ENCODE results near the gene GRM7.

The GRM7 gene

GRCh38 chr3:7001370-7001769, 140.5 kb downstream of the GRM7 start:
- H3K4ac ChIP-seq (ENCODE audit: low read depth, low read length) = no peak overlapping the region
- no peak overlapping the region for H2AK5ac ChIP-seq (ENCODE audit: low read length)
- no peak overlapping the region for H3K27ac ChIP-seq (ENCODE audit: low read depth, low read length)
- no peak overlapping the region for H3K14ac ChIP-seq (ENCODE audit: low read length)
- no peak for DNase-seq
- no peak overlapping the region for H4K12ac ChIP-seq (ENCODE audit: low read depth, low read length)
- no peak overlapping the region for H3K18ac ChIP-seq (ENCODE audit: low read length)
- no peak overlapping the region for H2BK5ac ChIP-seq (ENCODE audit: low read depth, low read length, poor library complexity)
- no peaks in the 10 kb centered on the region for H3K79me1 ChIP-seq (ENCODE audit: low read length)
- no peak overlapping the region for H4K8ac ChIP-seq (ENCODE audit: low read depth, low read length)
- no peak overlapping the region for H2BK12ac ChIP-seq (ENCODE audit: low read length)
- H3K4me1 ChIP-seq (ENCODE audit: control insufficient read depth in 1 of 2, insufficient read depth in 2 of 2, low read length in 2 of 2) = no peaks in the 10 kb centered on the region
- H3K4me3 ChIP-seq (ENCODE audit: low read depth, low read length) = no peak overlapping the region
- no peaks in the 10 kb centered on the region for H3K27me3 ChIP-seq (ENCODE audit: insufficient read depth, low read length)
- no peak overlapping the region for H2BK120ac ChIP-seq (ENCODE audit: insufficient read depth, low read length, poor library complexity)
- no peak overlapping the region for H3K4me2 ChIP-seq (ENCODE audit: low read length)
- H2AFZ ChIP-seq (ENCODE audit: insufficient read depth, low read length, poor library complexity) = no peak overlapping the region
- no peaks in the 10 kb centered on the region for H3K79me2 ChIP-seq (ENCODE audit: control insufficient read depth, insufficient read depth, low read length, poor library complexity)
- no peaks in the 10 kb centered on the region for H3K36me3 ChIP-seq (ENCODE audit: control insufficient read depth in 1 of 2, insufficient read depth in 2 of 2, low read length in 2 of 2)
- no peak overlapping the region for H3K23ac ChIP-seq (ENCODE audit: low read length)
- peaks cover 2% of the 10 kb centered on the region for H3K9me3 ChIP-seq (ENCODE audit: insufficient read depth, low read depth, low read length)
- WGBS (ENCODE audit: extremely low coverage, insufficient coverage, insufficient read length) = no CpG with 5 or more reads among the region's 4 CpGs
- no peak overlapping the region for H3K9ac ChIP-seq (ENCODE audit: low read length)
- H4K91ac ChIP-seq (ENCODE audit: low read depth, low read length) = no peak overlapping the region

GRCh38 chr3:7015683-7016440, 154.9 kb downstream of the GRM7 start:
- no peak for DNase-seq
- Histone ChIP-seq H2BK120ac (ENCODE audit: insufficient read depth, low read length, poor library complexity) (no peak overlapping the region), H3K18ac (ENCODE audit: low read length) (no peak overlapping the region), H3K79me2 (ENCODE audit: control insufficient read depth, insufficient read depth, low read length, poor library complexity) (no peaks in the 10 kb centered on the region), H2AFZ (ENCODE audit: insufficient read depth, low read length, poor library complexity) (no peak overlapping the region), H3K9me3 (ENCODE audit: insufficient read depth, low read depth, low read length) (no peaks in the 10 kb centered on the region), H2BK5ac (ENCODE audit: low read depth, low read length, poor library complexity) (no peak overlapping the region), H4K8ac (ENCODE audit: low read depth, low read length) (no peak overlapping the region), H4K12ac (ENCODE audit: low read depth, low read length) (no peak overlapping the region), H2BK12ac (ENCODE audit: low read length) (no peak overlapping the region), H3K4me3 (ENCODE audit: low read depth, low read length) (no peak overlapping the region), H3K36me3 (ENCODE audit: control insufficient read depth in 1 of 2, insufficient read depth in 2 of 2, low read length in 2 of 2) (no peaks in the 10 kb centered on the region), H3K14ac (ENCODE audit: low read length) (no peak overlapping the region), H3K27me3 (ENCODE audit: insufficient read depth, low read length) (no peaks in the 10 kb centered on the region), H3K4me1 (ENCODE audit: control insufficient read depth in 1 of 2, insufficient read depth in 2 of 2, low read length in 2 of 2) (no peaks in the 10 kb centered on the region), H2AK5ac (ENCODE audit: low read length) (no peak overlapping the region), H3K4ac (ENCODE audit: low read depth, low read length) (no peak overlapping the region), H3K79me1 (ENCODE audit: low read length) (no peaks in the 10 kb centered on the region), H3K9ac (ENCODE audit: low read length) (no peak overlapping the region), H3K4me2 (ENCODE audit: low read length) (no peak overlapping the region), H3K23ac (ENCODE audit: low read length) (no peak overlapping the region), H3K27ac (ENCODE audit: low read depth, low read length) (no peak overlapping the region), H4K91ac (ENCODE audit: low read depth, low read length) (no peak overlapping the region)
- WGBS (ENCODE audit: extremely low coverage, insufficient coverage, insufficient read length) = no CpG with 5 or more reads among the region's 5 CpGs

- Histone ChIP-seq H3K27ac (ENCODE audit: low read depth, low read length) (no peak overlapping the region), H3K27me3 (ENCODE audit: insufficient read depth, low read length) (no peaks in the 10 kb centered on the region), H3K4me2 (ENCODE audit: low read length) (no peak overlapping the region), H3K14ac (ENCODE audit: low read length) (no peak overlapping the region), H4K8ac (ENCODE audit: low read depth, low read length) (no peak overlapping the region), H2BK5ac (ENCODE audit: low read depth, low read length, poor library complexity) (no peak overlapping the region), H3K23ac (ENCODE audit: low read length) (no peak overlapping the region), H3K79me2 (ENCODE audit: control insufficient read depth, insufficient read depth, low read length, poor library complexity) (no peaks in the 10 kb centered on the region), H2BK120ac (ENCODE audit: insufficient read depth, low read length, poor library complexity) (no peak overlapping the region), H3K9me3 (ENCODE audit: insufficient read depth, low read depth, low read length) (no peaks in the 10 kb centered on the region), H3K4me3 (ENCODE audit: low read depth, low read length) (no peak overlapping the region), H3K36me3 (ENCODE audit: control insufficient read depth in 1 of 2, insufficient read depth in 2 of 2, low read length in 2 of 2) (no peaks in the 10 kb centered on the region), H3K9ac (ENCODE audit: low read length) (no peak overlapping the region), H2BK12ac (ENCODE audit: low read length) (no peak overlapping the region), H2AK5ac (ENCODE audit: low read length) (no peak overlapping the region), H3K18ac (ENCODE audit: low read length) (no peak overlapping the region), H4K91ac (ENCODE audit: low read depth, low read length) (no peak overlapping the region), H4K12ac (ENCODE audit: low read depth, low read length) (no peak overlapping the region), H2AFZ (ENCODE audit: insufficient read depth, low read length, poor library complexity) (no peak overlapping the region), H3K79me1 (ENCODE audit: low read length) (no peaks in the 10 kb centered on the region), H3K4me1 (ENCODE audit: control insufficient read depth in 1 of 2, insufficient read depth in 2 of 2, low read length in 2 of 2) (no peaks in the 10 kb centered on the region), H3K4ac (ENCODE audit: low read depth, low read length) (no peak overlapping the region)
- no CpG with 5 or more reads among the region's 3 CpGs for WGBS (ENCODE audit: extremely low coverage, insufficient coverage, insufficient read length)
- DNase-seq = no peak
Observed at GRCh38 chr3:7025581-7026300, 164.8 kb downstream of the GRM7 start.

- Histone ChIP-seq H2BK12ac (ENCODE audit: low read length) (no peak overlapping the region), H3K18ac (ENCODE audit: low read length) (no peak overlapping the region), H2AK5ac (ENCODE audit: low read length) (no peak overlapping the region), H3K9me3 (ENCODE audit: insufficient read depth, low read depth, low read length) (no peaks in the 10 kb centered on the region), H3K4me2 (ENCODE audit: low read length) (no peak overlapping the region), H3K27me3 (ENCODE audit: insufficient read depth, low read length) (no peaks in the 10 kb centered on the region), H3K4me3 (ENCODE audit: low read depth, low read length) (no peak overlapping the region), H2BK120ac (ENCODE audit: insufficient read depth, low read length, poor library complexity) (no peak overlapping the region), H3K4me1 (ENCODE audit: control insufficient read depth in 1 of 2, insufficient read depth in 2 of 2, low read length in 2 of 2) (no peaks in the 10 kb centered on the region), H4K91ac (ENCODE audit: low read depth, low read length) (no peak overlapping the region), H3K23ac (ENCODE audit: low read length) (no peak overlapping the region), H4K8ac (ENCODE audit: low read depth, low read length) (no peak overlapping the region), H3K4ac (ENCODE audit: low read depth, low read length) (no peak overlapping the region), H3K79me2 (ENCODE audit: control insufficient read depth, insufficient read depth, low read length, poor library complexity) (no peaks in the 10 kb centered on the region), H3K14ac (ENCODE audit: low read length) (no peak overlapping the region), H3K9ac (ENCODE audit: low read length) (no peak overlapping the region), H3K27ac (ENCODE audit: low read depth, low read length) (no peak overlapping the region), H3K79me1 (ENCODE audit: low read length) (no peaks in the 10 kb centered on the region), H3K36me3 (ENCODE audit: control insufficient read depth in 1 of 2, insufficient read depth in 2 of 2, low read length in 2 of 2) (no peaks in the 10 kb centered on the region), H2AFZ (ENCODE audit: insufficient read depth, low read length, poor library complexity) (no peak overlapping the region), H2BK5ac (ENCODE audit: low read depth, low read length, poor library complexity) (no peak overlapping the region), H4K12ac (ENCODE audit: low read depth, low read length) (no peak overlapping the region)
- no peak for DNase-seq
- WGBS (ENCODE audit: extremely low coverage, insufficient coverage, insufficient read length) = no CpG with 5 or more reads among the region's 3 CpGs
Observed at GRCh38 chr3:7029562-7029961, 168.6 kb downstream of the GRM7 start.
